ENCODE data around the gene PRR29.

The PRR29 gene

DNA sequence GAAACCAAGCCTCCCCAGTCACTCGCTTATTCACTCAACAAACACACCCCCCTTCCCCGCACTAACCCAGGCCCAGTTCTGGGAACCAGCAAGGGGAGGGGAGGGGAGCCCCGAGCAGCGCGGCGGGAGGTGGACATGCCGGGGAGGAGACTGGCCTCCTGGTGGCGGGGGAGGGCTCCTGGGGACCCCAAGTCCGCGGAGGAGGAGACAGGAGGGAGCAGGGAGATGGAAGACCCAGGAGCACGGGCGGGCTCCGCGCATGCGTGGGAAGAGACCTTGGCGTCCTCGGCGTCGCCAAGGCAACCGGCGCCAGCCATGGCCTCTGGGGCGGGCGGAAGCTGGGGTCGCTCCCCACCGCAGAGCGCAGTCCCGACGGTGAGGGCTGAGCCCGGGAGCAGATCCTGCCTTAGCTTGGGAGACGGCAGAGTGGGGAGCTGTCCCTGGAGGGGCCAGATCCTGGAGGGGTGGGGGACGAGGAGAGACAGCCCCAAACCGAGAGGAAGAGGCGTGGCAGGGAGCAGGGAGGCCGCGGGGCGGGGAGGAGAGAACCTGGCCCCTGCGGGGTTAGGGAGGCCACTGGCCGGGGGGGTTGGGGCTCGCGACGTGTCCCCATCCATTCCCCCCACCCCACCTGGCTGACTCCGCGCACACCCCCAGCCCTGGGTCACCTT is at the start of gene PRR29:
Gene PRR29 (plus strand): TSS at position 302 of the 671 bp plus-strand sequence. CDS start 14 bp downstream, at position 316.
- peak; percentile 85 for DNase-seq

DNA sequence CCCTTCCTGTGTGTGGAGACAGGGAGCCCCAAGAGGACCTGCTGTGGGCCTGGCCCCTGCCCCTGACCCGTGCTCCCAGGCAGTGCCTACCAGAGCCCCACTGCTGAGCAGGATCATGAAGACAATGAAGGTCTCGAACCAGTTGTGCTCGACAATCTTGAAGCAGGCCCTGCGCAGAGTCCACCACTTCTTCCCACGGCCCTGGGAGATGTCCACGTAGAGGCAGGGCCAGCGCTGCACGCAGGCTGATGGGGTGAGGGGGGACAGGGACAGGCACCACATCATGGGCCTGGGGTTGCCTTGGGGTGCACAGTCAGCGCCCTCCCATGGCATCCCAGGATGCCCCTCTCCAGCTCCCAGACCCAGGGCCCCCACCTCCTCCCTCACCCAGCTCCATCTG is 49.6 kb upstream of the PRR29 start:
- no peak for DNase-seq

DNA sequence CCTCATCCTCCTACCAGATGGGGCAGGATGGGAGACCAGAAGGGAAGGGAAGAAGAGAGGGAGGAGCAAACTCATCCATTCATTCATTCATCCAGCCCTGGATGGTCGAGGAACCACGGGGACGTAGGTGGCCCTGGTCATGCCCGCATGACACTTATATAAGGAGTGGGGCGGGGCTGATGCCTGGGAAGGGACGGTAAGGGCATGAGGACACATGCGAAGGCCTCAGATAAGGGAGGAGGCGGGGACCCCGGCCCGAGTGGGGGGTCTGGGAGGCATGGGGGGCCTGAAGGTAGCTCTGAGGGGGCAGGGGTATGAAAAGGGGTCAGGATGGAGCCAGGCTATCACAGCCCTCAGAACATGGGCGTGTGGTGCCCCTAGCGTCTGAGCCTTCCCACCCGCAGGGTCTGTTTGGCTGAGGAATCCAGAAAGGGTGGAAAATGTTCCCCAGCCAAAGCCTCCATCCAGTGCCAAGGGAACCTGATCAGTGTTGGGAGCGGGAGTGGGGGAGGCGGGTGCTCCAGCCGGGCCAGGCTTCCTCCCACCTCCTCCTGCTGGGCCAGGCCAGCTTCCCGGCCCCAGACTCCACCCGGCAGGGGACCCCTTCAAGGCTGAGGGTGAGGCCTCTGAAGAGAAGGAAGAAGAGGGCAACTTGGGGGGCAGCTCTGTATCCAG is 48.4 kb upstream of the PRR29 start:
- DNase-seq, result peak; percentile 73

DNA sequence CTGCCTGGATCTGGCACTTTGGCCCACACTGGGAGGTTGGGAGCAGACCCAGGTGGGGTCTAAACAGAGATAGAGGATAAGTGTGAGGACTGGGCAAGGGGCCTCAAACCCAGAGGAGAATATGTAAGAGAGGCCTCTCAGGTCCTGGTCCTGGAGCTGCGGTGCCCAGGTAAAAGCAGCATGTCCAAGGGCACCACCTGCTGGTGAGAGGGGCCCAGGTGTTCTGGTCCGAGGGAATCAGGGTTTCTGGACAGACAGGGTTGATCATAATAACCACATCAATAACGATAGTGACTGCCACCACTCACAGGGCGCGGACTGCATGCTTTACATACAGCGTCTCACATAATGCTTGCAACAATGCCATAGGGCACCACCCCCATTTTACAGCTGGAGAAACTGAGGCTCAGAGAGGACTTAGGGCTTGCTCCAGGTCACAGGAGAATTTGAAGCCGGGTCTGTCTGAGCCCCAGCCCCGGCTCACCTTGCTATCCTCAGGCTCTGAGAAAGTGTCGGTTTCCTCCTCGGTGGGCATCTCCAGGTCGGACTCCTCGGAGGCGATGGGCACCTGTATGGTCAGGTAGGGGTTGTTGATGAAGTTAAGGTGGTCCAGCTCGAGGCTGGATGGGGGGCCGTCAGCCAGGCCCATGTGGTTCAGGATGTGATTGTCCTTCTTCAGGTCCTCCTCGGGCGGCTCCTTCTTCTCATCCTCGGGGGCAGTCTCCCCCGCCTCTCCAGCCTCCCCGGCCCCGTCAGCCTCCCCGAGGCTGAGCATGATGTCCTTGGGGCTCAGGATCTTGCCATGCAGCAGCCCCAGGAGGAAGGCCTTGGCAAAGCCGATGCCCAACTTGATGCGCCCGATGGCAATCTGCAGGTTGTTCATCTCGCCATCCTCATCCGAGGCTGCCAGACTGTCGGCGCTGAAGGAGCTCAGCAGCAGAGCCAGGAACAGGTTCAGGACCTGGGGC is 46.9 kb upstream of the PRR29 start:
- no peak for DNase-seq

DNA sequence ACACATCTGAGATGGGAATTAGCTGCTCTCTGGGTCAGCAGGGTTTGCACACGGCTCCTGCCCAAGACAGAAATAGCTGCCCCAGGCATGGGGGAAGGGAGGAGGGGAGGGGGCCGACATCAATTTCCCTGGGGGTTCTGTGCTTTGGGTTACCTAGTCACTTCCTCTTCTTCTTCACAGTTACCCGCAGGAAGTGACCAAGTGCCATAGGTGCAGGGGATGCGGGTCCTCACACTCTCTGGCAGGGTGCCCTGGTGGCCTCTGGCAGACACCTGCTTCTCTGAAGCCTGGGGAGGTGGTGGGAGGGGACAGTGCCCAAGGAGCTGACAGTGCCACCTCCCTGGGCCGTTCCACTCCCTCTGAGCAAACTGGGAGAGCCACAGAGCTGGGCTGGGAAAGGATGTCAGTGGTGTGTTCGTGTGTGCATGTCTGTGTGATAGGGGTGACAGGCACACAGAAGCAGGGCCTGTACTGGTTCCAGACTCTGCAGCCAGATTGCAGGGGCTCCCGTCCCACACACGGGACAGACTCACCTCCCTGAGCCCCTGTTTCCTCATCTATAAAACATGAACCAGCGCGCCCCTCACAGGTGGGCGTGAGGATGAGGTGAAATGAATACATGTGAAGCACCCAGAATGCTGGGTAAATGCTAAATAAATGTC is 43.6 kb upstream of the PRR29 start:
- no peak for DNase-seq

DNA sequence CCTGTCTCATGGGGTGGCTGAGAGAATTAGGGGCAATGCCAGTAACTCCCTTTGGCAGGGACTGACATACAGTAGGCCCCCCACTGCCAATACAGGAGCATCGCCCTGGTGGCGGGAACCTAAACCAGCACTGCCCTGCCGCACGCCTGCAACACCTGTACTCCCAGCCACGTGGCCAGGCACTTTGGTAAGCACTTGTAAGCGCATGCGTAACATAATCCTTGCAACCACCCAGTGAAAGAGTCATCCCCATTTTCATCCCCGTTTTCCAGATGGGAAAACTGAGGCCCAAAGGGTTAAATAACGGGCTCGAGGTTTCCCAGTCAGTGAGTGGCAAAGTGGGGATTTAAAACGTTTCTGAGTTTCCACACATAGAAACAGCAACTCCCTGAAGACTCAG is 42.9 kb upstream of the PRR29 start:
- DNase-seq, result no peak

DNA sequence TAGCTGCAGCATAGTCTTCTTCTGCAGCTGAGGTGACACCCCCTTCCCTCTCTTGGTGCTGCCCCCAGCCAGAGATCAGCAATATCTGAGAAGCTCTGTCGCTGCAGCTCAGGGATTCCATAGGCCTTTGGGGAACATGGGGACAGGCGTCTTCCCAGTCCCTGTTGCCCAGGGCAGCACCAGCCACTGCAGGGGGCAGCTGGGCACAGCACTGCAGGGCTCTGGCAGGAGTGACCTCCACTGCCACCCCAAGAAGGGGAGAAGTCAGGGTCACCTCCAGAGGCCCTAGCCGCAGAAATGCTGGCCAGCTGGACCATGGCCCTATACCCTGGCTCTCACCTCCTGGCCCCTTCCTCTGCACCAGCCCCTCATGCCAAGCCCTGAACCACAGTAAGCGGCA is 42.4 kb upstream of the PRR29 start:
- no peak for DNase-seq

- DNase-seq, result no peak
Measured at GRCh38 chr17:63956296-63956920, 41.7 kb upstream of the PRR29 start.

DNA sequence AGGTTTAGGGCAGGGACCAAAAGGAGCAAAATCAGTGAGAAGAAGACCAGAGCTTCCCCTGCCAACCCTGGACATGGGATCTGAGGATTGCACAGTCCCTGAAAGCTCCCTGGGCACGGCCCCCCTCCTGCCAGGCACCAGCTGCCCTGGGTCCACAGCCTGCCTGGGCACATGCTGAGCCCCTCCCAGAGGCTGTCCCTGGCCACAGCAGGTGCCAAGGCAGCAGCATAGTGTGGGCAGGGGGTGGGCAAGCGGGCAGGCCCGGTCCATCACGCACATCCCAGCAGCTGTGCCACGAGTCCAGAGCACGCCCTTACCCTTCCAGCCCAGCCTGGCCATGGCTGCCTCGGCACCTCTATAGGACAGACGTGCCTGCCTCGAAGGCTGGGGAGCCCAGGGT is 38.1 kb upstream of the PRR29 start:
- DNase-seq, result no peak

GRCh38 chr17:63960430-63960829 is 37.7 kb upstream of the PRR29 start:
- no peak for DNase-seq

GRCh38 chr17:63961355-63962212 is 36.6 kb upstream of the PRR29 start:
- DNase-seq, result peak; percentile 71

DNA sequence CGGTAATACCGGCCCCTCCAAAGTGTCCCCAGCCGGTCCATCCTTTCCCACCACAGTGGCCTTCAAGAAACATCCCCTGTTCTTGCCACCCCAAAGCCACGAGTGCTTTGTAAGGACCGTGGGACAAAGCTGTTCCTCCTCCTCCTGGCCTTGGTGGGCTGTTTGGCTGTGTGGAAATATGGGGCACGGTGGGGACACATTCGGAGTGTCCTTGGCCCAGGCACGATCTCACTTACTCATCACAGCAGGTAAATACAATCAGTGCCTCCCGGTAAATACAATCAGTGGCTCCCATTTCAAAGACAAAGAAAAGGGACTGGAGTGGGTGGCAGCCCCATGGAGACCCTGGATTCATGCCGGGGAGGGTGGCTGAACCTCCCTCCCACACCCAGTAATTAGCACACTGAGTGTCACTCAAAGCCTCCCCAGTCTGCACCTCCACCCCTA is 35.8 kb upstream of the PRR29 start:
- no peak for DNase-seq

- no peak for DNase-seq
Measured at GRCh38 chr17:63963123-63963522, 35.0 kb upstream of the PRR29 start.

DNA sequence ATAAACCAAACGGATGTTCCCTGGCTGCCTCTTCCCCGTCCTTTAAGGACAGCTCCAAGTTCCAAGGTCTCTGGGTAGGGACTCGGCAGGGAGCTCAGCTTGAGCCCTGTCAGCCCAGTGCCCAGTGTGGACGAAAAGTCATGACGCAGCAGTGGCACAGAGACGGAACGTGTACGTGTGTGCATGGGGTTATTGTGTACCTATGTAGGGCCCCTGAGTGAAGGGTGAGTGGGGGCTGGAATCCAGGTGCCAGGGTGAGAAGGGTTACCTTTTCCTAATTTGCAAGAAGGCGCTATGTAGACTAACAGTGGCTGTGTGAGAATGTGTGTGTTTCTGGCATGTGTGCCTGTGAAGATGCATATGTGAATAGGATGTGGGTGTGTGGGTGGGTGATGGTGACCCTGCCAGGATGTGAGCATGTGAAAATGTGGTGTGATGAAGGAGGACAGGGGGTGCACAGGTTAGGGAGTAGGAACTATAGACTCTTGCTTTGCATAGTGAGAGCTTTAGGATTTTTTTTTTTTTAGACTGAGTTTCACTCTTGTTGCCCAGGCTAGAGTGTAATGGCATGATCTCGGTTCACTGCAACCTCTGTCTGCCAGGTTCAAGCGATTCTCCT is 31.4 kb upstream of the PRR29 start:
- DNase-seq, result no peak

GRCh38 chr17:63967953-63968352 is 30.2 kb upstream of the PRR29 start:
- no peak for DNase-seq

DNA sequence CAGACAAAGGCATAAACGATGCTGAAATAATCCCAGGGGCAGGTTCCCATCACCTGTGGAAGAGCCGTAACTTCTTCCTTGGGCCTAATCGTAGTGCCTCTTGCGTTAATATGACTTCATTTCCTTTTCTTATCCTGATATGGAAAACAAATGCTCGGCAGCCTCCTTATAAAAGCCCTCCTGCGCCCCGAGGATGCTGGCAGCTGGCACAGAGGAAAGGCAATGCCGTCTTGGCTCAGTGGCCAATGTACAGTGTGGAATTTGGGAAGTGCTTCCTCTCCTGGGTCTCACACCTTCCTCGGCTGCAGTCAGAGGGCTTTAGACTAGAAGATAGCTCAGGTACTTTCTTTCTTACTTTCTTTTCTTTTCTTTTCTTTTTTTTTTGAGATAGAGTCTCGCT is 28.9 kb upstream of the PRR29 start:
- DNase-seq, result no peak

DNA sequence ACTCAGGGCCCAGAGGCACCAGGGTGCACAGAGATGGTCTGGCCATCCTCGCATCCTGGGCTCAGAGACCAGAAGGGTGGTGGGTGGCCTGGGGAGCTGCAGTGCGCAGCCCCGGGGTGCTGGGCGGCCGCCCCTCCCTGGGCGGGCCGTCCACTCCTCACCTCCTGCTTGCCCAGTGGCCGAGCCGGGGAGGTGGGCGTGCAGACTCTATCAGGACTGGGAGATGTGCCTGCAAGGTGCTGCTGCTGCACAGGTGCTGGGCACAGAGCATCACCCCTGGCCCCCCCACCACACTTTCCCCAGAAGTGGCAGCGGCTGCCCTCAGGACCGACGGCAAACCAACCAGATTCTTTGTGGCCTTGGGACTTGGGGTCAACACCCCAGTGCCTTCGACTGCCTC is 25.4 kb upstream of the PRR29 start, which contains the start of gene SCN4A:
Gene SCN4A (minus strand): TSS at position 123 of the 400 bp plus-strand sequence. CDS start 77 bp downstream, at position 46.
- DNase-seq, result no peak

GRCh38 chr17:63973247-63973646 is 24.9 kb upstream of the PRR29 start:
- DNase-seq, result no peak

DNA sequence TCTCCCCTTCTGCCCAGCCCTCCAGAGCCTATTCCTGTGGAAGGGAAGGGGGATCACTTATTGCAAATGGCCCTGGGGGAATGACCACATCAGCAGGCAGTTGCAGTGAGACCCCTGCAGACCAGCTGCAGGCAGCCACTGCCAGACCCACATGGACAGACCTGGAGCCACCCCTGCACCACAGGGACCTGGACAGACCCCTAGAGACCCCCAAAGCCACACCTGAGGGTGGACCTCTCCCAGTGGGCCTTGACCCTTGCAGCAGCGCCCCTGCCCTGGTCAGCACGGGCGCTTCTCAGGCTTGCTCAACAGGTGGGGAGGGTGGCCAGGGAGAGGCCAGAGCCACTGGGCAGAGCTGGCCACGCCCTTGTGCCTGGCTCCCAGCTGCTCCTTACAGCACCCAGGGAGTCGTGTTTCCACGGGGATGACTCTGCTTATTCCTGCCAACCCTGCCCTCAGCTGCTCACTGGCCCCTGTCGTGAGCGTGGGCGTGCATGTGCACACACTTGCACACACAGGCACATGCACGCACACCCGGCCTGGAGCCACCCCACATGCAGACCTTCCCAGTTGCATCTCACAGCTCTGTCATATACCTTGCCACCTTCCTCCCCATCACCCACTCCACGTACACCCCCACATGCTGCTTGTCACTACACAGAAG is 24.1 kb upstream of the PRR29 start:
- DNase-seq, result no peak

- DNase-seq, result no peak
Measured at GRCh38 chr17:63974594-63975192, 23.5 kb upstream of the PRR29 start.
